ENCODE data around the gene LYRM9. TPM values are rescaled to one million over a fixed set of nuclear protein-coding genes. Genes with fewer than 3 reads are reported as not detected.
"Not testable (repeated sequence)": the region's sequence is repeated elsewhere in the genome, so short reads cannot be mapped to it uniquely, and the experiment has no call there.

Gene LYRM9
- polyA plus RNA-seq, 2 of the 4 experiments (the other 2 are of a cell fraction) = 1.4 to 2.5 TPM

DNA sequence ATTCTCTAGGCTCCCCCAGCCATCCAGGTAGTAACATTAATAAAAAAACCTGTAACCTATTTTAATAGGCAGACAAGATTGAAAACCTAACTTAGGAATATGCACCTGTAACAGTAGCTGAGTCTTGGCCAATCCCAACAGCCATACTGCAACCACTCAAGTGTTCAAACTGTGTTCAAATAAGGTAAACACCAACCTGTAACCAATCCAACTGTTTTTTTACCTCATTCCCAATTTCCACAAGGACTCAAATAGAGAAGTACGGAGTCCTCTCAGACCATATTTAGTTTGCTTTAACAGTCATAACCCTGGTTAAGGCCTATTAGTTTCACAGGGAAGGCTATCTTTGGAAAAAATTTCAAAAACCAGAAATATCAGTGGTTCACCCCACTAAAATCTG, 52.5 kb downstream of the LYRM9 start:
- Histone ChIP-seq H3K27ac (no peak overlapping the region), H3K4me1 (no peaks in the 10 kb centered on the region), H3K4me2 (no peak overlapping the region), H3K4me3 (no peak overlapping the region), H3K9me3 (no peaks in the 10 kb centered on the region)
- POLR2A ChIA-PET = no interaction called here
- CTCF ChIA-PET = interaction anchor here (0.6 to 4.7 kb wide), 2 partner anchors 32 to 35 kb away, joined by 3 to 18 read pairs; no protein-coding TSS in a partner anchor
- DNase-seq (ENCODE audit: low read depth in 1 of 2, low spot score in 1 of 2) (no peak), ATAC-seq (no peak), FAIRE-seq (no peak)
- WGBS (ENCODE audit: missing lambda C conversion rate) = 53% methylated on average over 1 of the region's 1 CpG
- no peak for TF ChIP-seq ESRRA (IDR thresholded peaks at IDR 0.05; ENCODE audit: borderline replicate concordance, low read length)
- TF ChIP-seq, protein P1, sequence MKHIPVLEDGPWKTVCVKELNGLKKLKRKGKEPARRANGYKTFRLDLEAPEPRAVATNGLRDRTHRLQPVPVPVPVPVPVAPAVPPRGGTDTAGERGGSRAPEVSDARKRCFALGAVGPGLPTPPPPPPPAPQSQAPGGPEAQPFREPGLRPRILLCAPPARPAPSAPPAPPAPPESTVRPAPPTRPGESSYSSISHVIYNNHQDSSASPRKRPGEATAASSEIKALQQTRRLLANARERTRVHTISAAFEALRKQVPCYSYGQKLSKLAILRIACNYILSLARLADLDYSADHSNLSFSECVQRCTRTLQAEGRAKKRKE (CRISPR knock-in tag; IDR thresholded peaks at IDR 0.05; ENCODE audit: low read depth) = no peak
- TF ChIP-seq, protein P2, sequence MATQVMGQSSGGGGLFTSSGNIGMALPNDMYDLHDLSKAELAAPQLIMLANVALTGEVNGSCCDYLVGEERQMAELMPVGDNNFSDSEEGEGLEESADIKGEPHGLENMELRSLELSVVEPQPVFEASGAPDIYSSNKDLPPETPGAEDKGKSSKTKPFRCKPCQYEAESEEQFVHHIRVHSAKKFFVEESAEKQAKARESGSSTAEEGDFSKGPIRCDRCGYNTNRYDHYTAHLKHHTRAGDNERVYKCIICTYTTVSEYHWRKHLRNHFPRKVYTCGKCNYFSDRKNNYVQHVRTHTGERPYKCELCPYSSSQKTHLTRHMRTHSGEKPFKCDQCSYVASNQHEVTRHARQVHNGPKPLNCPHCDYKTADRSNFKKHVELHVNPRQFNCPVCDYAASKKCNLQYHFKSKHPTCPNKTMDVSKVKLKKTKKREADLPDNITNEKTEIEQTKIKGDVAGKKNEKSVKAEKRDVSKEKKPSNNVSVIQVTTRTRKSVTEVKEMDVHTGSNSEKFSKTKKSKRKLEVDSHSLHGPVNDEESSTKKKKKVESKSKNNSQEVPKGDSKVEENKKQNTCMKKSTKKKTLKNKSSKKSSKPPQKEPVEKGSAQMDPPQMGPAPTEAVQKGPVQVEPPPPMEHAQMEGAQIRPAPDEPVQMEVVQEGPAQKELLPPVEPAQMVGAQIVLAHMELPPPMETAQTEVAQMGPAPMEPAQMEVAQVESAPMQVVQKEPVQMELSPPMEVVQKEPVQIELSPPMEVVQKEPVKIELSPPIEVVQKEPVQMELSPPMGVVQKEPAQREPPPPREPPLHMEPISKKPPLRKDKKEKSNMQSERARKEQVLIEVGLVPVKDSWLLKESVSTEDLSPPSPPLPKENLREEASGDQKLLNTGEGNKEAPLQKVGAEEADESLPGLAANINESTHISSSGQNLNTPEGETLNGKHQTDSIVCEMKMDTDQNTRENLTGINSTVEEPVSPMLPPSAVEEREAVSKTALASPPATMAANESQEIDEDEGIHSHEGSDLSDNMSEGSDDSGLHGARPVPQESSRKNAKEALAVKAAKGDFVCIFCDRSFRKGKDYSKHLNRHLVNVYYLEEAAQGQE (IDR thresholded peaks at IDR 0.05) = no peak
- TF ChIP-seq HOXA7 (CRISPR knock-in tag; IDR thresholded peaks at IDR 0.05) = no peak

DNA sequence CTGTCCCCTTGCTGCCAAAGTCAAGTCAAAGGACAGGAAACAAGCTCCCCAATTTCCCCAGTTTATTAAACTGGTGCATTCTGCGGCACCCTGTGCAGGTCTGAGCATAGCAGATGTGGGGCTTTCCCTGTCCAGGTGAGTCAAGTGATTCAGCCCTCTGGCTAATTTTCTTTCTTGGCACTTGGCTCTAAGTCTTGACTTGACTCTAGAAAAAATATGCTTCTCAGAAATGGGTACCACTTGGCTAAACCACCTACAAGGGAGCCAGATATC, 52.8 kb downstream of the LYRM9 start:
- H3K4me3 ChIP-seq; ATAC-seq; H3K4me2 ChIP-seq; FAIRE-seq; H3K4me1 ChIP-seq; H3K27ac ChIP-seq; POLR2A ChIA-PET; DNase-seq (ENCODE audit: low read depth in 1 of 2, low spot score in 1 of 2); H3K9me3 ChIP-seq: not testable (repeated sequence)
- CTCF ChIA-PET = interaction anchor here (0.6 kb wide), 1 partner anchor 32 kb away, joined by 3 read pairs; no protein-coding TSS in a partner anchor
- no CpG with 5 or more reads among the region's 1 CpG for WGBS (ENCODE audit: missing lambda C conversion rate)

DNA sequence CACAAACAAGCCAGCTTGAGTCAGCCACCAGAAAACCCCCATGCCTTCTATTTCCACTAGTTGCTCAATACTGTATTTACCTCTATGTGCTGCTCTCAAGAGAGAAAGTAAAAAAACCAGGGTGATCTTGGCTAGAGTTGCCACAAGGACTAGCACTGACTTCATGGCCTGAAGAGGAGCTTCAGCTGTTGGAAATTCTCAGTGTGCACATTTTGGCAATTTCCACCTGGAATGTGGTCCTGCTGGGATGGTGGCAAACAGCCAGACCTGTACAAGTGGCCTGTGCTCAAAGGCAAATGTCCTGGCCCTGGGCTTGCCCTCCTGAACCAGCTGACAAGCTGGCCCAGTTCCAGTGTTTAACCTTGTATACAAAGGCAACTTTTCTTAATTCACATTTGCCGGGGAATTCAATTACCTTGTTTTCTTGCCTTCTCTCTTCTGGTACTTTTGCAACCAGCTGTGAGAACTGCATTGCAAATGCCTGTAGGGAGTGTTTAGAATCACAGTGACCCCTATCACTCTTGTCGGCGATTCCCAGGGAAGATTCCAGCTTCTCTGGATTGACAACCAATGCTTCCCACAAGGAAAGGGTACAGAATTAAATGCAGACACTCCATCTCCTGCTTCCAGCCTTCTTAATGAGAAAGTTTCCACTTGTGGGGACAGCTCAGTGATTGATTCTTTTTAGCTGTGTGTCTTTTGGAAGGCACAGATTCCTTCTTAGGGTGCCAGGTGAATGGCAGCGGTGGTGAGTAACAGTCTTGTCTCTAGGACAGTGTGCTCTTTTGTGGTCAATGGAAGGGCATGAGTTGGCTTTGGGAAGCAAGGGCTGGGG, 53.4 kb downstream of the LYRM9 start:
- POLR2A ChIA-PET; H3K9me3 ChIP-seq; CTCF ChIA-PET; H3K4me1 ChIP-seq; DNase-seq (ENCODE audit: low read depth in 1 of 2, low spot score in 1 of 2); H3K4me2 ChIP-seq; H3K27ac ChIP-seq; H3K4me3 ChIP-seq: not testable (repeated sequence)
- FAIRE-seq = peak; percentile 95
- 42% methylated on average over 1 of the region's 4 CpGs for WGBS (ENCODE audit: missing lambda C conversion rate)
- ATAC-seq = peak in 1 of 2 experiments; percentile 47; a peak in 2 of 6 replicates

DNA sequence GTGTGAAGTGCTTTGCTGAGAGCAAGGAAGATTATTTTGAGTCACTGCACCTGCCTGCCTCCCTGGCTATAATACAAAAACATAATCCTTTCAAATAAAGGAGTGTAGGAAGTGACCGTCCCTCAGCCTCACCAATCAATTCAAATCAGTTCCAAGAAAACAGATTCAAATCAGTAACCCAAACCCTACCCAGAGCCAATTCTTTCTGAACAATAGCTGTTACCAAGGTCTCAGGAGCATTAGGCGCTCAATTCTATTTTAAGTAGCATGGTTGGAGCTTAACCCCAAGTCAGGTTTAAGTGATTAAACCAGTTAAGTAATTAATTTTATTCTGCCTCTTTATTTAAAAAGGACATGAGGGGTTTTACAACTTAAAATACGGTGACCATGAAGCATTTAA, 54.6 kb downstream of the LYRM9 start:
- ATAC-seq; DNase-seq (ENCODE audit: low read depth in 1 of 2, low spot score in 1 of 2); H3K9me3 ChIP-seq; POLR2A ChIA-PET; FAIRE-seq; H3K4me1 ChIP-seq; H3K27ac ChIP-seq; H3K4me2 ChIP-seq; H3K4me3 ChIP-seq; CTCF ChIA-PET: not testable (repeated sequence)
- WGBS (ENCODE audit: missing lambda C conversion rate) = 75% methylated on average over 2 of the region's 3 CpGs

DNA sequence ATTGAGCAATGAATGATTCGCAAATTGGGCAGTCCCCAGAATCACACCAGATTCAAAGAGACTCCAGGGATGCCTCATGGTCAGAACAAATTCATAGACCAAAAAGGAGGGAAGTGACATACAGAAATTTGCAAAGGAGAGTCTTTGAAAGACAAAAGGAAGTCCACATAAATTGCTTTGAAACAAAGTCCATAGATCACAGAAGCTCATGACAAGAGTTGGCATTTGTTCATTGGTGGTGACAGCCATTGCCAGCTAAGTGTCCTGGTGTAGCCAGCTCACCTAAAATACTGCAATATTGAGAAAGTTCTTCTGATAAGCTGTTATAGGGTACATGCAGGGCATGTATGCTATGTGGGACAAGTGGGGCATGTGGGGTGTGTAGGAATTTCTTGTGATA, 55.4 kb downstream of the LYRM9 start:
- WGBS (ENCODE audit: missing lambda C conversion rate) = 38% methylated on average over 1 of the region's 1 CpG
- CTCF ChIA-PET = interaction anchor here (1.7 kb wide), 1 partner anchor 31 kb away, joined by 4 read pairs; no protein-coding TSS in a partner anchor
- H3K4me3 ChIP-seq; H3K27ac ChIP-seq; ATAC-seq; POLR2A ChIA-PET; H3K4me1 ChIP-seq; DNase-seq (ENCODE audit: low read depth in 1 of 2, low spot score in 1 of 2); H3K9me3 ChIP-seq; H3K4me2 ChIP-seq: not testable (repeated sequence)
- peak; percentile 94 for FAIRE-seq

DNA sequence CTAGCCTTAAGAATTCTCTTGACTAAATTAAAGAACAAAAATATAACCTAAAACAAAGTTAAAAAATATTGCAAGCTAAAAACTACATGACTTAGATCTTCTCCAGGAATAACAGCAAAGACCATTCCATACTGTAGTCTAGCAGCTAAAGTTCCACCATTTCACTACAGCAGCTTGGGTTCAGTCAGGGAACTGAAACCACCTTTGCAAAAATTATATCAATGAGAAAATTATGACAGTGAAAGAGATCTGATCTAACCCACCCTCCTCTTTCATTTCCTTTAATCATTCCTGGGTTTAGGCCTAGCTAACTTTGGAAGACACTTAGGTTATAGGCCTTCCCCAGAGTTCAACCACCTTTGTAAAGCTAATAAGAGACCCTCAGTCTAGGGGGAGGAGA, 56.5 kb downstream of the LYRM9 start:
- Histone ChIP-seq H3K9me3 (no peaks in the 10 kb centered on the region), H3K4me2 (no peak overlapping the region), H3K27ac (no peak overlapping the region), H3K4me3 (no peak overlapping the region), H3K4me1 (no peaks in the 10 kb centered on the region)
- ATAC-seq (no peak), DNase-seq (ENCODE audit: low read depth in 1 of 2, low spot score in 1 of 2) (no peak), FAIRE-seq (no peak)
- CTCF ChIA-PET = interaction anchor here (1.5 to 2.9 kb wide), 5 partner anchors 13 to 77 kb away, joined by 4 to 10 read pairs (median 6); no protein-coding TSS in a partner anchor
- POLR2A ChIA-PET = no interaction called here
- TF ChIP-seq CHD2 (IDR thresholded peaks at IDR 0.05; ENCODE audit: low read length, partially characterized antibody) (no peak), CHD4 (IDR thresholded peaks at IDR 0.05; ENCODE audit: borderline replicate concordance) (no peak), JUNB (IDR thresholded peaks at IDR 0.05) (no peak), ESRRA (IDR thresholded peaks at IDR 0.05; ENCODE audit: borderline replicate concordance, low read length) (no peak), RNF2 (IDR thresholded peaks at IDR 0.05; ENCODE audit: borderline replicate concordance, low read depth) (no peak), HOXB5 (CRISPR knock-in tag; IDR thresholded peaks at IDR 0.05) (no peak), PHF8 (IDR thresholded peaks at IDR 0.05; ENCODE audit: borderline replicate concordance, low read depth) (no peak), ZNF302 (CRISPR knock-in tag; IDR thresholded peaks at IDR 0.05) (no peak), JUN (IDR thresholded peaks at IDR 0.05) (no peak)
- TF ChIP-seq, protein P3, sequence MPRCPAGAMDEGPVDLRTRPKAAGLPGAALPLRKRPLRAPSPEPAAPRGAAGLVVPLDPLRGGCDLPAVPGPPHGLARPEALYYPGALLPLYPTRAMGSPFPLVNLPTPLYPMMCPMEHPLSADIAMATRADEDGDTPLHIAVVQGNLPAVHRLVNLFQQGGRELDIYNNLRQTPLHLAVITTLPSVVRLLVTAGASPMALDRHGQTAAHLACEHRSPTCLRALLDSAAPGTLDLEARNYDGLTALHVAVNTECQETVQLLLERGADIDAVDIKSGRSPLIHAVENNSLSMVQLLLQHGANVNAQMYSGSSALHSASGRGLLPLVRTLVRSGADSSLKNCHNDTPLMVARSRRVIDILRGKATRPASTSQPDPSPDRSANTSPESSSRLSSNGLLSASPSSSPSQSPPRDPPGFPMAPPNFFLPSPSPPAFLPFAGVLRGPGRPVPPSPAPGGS (IDR thresholded peaks at IDR 0.05) = no peak
